Measurements from ENCODE around the gene RUNDC3A. TPM values are rescaled to one million over a fixed set of nuclear protein-coding genes. Genes with fewer than 3 reads are reported as not detected.

The RUNDC3A gene
- total RNA-seq, 1 experiment from 2014 or later: 0.28 TPM

- intact Hi-C loops (cut with micrococcal nuclease): loop anchor here (2.0 kb wide), 1 partner anchor 17 kb away; no protein-coding TSS in a partner anchor
- Mint-ChIP-seq H3K4me1 (ENCODE audit: insufficient read depth, unreplicated experiment) (peaks cover 13% of the 10 kb centered on the region), H3K9me3 (ENCODE audit: unreplicated experiment) (no peaks in the 10 kb centered on the region), H3K27ac (ENCODE audit: low read depth, unreplicated experiment) (no peak overlapping the region), H3K36me3 (ENCODE audit: insufficient read depth, unreplicated experiment) (no peaks in the 10 kb centered on the region), H3K27me3 (ENCODE audit: insufficient read depth, unreplicated experiment) (no peaks in the 10 kb centered on the region), H3K4me3 (ENCODE audit: unreplicated experiment) (no peak overlapping the region)
- ChIA-PET CTCF (interaction anchor here (0.5 to 3.2 kb wide), 3 partner anchors 10 to 221 kb away, joined by 3 to 20 read pairs (median 3); no protein-coding TSS in a partner anchor), POLR2A (interaction anchor here (0.6 to 3.2 kb wide), 7 partner anchors 8 to 273 kb away, joined by 3 to 40 read pairs (median 9); partner anchors contain the start of genes FAM171A2, G6PC3, SLC25A39 and UBTF)
- no peak for DNase-seq (ENCODE audit: unreplicated experiment)
- no TSS peak for BruUV-seq (replicated peaks)
- TF ChIP-seq CTCF (IDR thresholded peaks at IDR 0.05; ENCODE audit: unreplicated experiment): no peak
Observed at GRCh38 chr17:44343510-44344209, 35.3 kb downstream of the RUNDC3A start.

GRCh38 chr17:44344939-44345453 is 36.6 kb downstream of the RUNDC3A start, which contains the start of gene GRN:
Gene GRN, plus strand, starts transcription at chr17:44345302. Its CDS starts 3,863 bp downstream, at chr17:44349165.
- ChIA-PET POLR2A (interaction anchor here (0.7 to 3.2 kb wide), 16 partner anchors 9 to 279 kb away, joined by 3 to 40 read pairs (median 4); partner anchors contain the start of genes FAM171A2, HDAC5, RUNDC3A and SLC25A39), CTCF (interaction anchor here (0.6 to 3.2 kb wide), 5 partner anchors 13 to 178 kb away, joined by 3 to 20 read pairs (median 4); partner anchors contain the start of gene SLC25A39)
- H3K36me3 Mint-ChIP-seq (ENCODE audit: insufficient read depth, unreplicated experiment): peaks cover 5% of the 10 kb centered on the region
- intact Hi-C loops (cut with micrococcal nuclease): loop anchor here (1.0 to 2.0 kb wide), 2 partner anchors 18 to 147 kb away; no protein-coding TSS in a partner anchor
- no peaks in the 10 kb centered on the region for H3K27me3 Mint-ChIP-seq (ENCODE audit: insufficient read depth, unreplicated experiment)
- BruUV-seq (replicated peaks): no TSS peak
- H3K9me3 Mint-ChIP-seq (ENCODE audit: unreplicated experiment): no peaks in the 10 kb centered on the region
- H3K27ac Mint-ChIP-seq (ENCODE audit: low read depth, unreplicated experiment): peak within 1 kb of the TSS; percentile 94
- TF ChIP-seq CTCF (IDR thresholded peaks at IDR 0.05; ENCODE audit: unreplicated experiment): no peak
- peak; percentile 99 for DNase-seq (ENCODE audit: unreplicated experiment)
- H3K4me3 Mint-ChIP-seq (ENCODE audit: unreplicated experiment): peak within 1 kb of the TSS; percentile 82
- H3K4me1 Mint-ChIP-seq (ENCODE audit: insufficient read depth, unreplicated experiment): peaks cover 12% of the 10 kb centered on the region

- Mint-ChIP-seq H3K4me3 (ENCODE audit: unreplicated experiment) (peak overlapping the region; percentile 82), H3K36me3 (ENCODE audit: insufficient read depth, unreplicated experiment) (peaks cover 10% of the 10 kb centered on the region), H3K27ac (ENCODE audit: low read depth, unreplicated experiment) (peak overlapping the region; percentile 94), H3K27me3 (ENCODE audit: insufficient read depth, unreplicated experiment) (no peaks in the 10 kb centered on the region), H3K4me1 (ENCODE audit: insufficient read depth, unreplicated experiment) (peaks cover 12% of the 10 kb centered on the region), H3K9me3 (ENCODE audit: unreplicated experiment) (no peaks in the 10 kb centered on the region)
- TF ChIP-seq CTCF (IDR thresholded peaks at IDR 0.05; ENCODE audit: unreplicated experiment): peak; percentile 36
- POLR2A ChIA-PET: interaction anchor here (0.6 to 3.2 kb wide), 17 partner anchors 10 to 1312 kb away, joined by 3 to 40 read pairs (median 4); partner anchors contain the start of genes FAM171A2, HDAC5, SLC25A39 and TMUB2
- BruUV-seq (replicated peaks): TSS peak; percentile 63
- peak; percentile 76 for DNase-seq (ENCODE audit: unreplicated experiment)
- CTCF ChIA-PET: interaction anchor here (0.7 to 3.2 kb wide), 5 partner anchors 13 to 177 kb away, joined by 4 to 20 read pairs (median 4); partner anchors contain the start of gene SLC25A39
- intact Hi-C loops (cut with micrococcal nuclease): loop anchor here (1.0 to 2.0 kb wide), 2 partner anchors 19 to 147 kb away; no protein-coding TSS in a partner anchor
Observed at GRCh38 chr17:44345454-44346026, 37.1 kb downstream of the RUNDC3A start.
